A673 (cell line): ENCODE results near the gene RXFP4.

Experiments
- CTCF ChIP-seq: fragments of 300-800, 200-600 bp; sonication (generic); conservative IDR thresholded peaks from 2 replicates; pipeline ENCODE4 v1.5.1; 2017; ENCODE audit warnings: low read depth, mild to moderate bottlenecking, antibody characterized with exemption, low read length, moderate library complexity, mixed read lengths
- EZH2 ChIP-seq: fragments of 200-600 bp; sonication (generic); IDR thresholded peaks from 2 replicates; pipeline ENCODE4 v1.6.1; 2017; ENCODE audit warnings: borderline replicate concordance, low read depth, mild to moderate bottlenecking, mixed read lengths, antibody characterized with exemption, low read length; ENCODE audit not compliant: poor library complexity, severe bottlenecking

GRCh38 chr1:155974208-155975115 is 33.0 kb downstream of the RXFP4 start:
- TF ChIP-seq CTCF (no peak), EZH2 (no peak)
